ENCODE data around the gene TMEM88.
A peak's percentile ranks its signal among the peaks of the same experiment; 100 is the strongest.

The TMEM88 gene

GRCh38 chr17:7833011-7833794, 21.7 kb upstream of the TMEM88 start:
- no peak for DNase-seq

- DNase-seq: peak; percentile 84
Observed at GRCh38 chr17:7833795-7834541, 20.9 kb upstream of the TMEM88 start, which contains the start of gene KDM6B. Gene KDM6B (plus strand): TSS chr17:7834217. CDS start chr17:7845555, 11,338 bp downstream.

- peak; percentile 47 for DNase-seq
Observed at GRCh38 chr17:7834542-7834956, 20.3 kb upstream of the TMEM88 start.

GRCh38 chr17:7834957-7835813, 19.7 kb upstream of the TMEM88 start:
- peak; percentile 72 for DNase-seq

- DNase-seq: no peak
Observed at GRCh38 chr17:7835814-7836595, 18.9 kb upstream of the TMEM88 start.

- DNase-seq: peak; percentile 38
Observed at GRCh38 chr17:7836596-7837407, 18.1 kb upstream of the TMEM88 start.

- no peak for DNase-seq
Observed at GRCh38 chr17:7837408-7838088, 17.3 kb upstream of the TMEM88 start.

- DNase-seq: no peak
Observed at GRCh38 chr17:7838090-7839075, 16.5 kb upstream of the TMEM88 start.

GRCh38 chr17:7839190-7839875, 15.5 kb upstream of the TMEM88 start:
- no peak for DNase-seq

- no peak for DNase-seq
Observed at GRCh38 chr17:7839876-7840261, 15.0 kb upstream of the TMEM88 start.

GRCh38 chr17:7840441-7840840, 14.4 kb upstream of the TMEM88 start:
- no peak for DNase-seq

- DNase-seq: no peak
Observed at GRCh38 chr17:7840875-7841274, 14.0 kb upstream of the TMEM88 start.

GRCh38 chr17:7841396-7841914, 13.4 kb upstream of the TMEM88 start:
- peak; percentile 84 for DNase-seq

GRCh38 chr17:7841915-7842379, 12.9 kb upstream of the TMEM88 start:
- peak; percentile 77 for DNase-seq

- DNase-seq: peak; percentile 78
Observed at GRCh38 chr17:7842380-7843256, 12.2 kb upstream of the TMEM88 start.

- DNase-seq: no peak
Observed at GRCh38 chr17:7843257-7843535, 11.7 kb upstream of the TMEM88 start.

- peak; percentile 83 for DNase-seq
Observed at GRCh38 chr17:7843536-7844291, 11.2 kb upstream of the TMEM88 start.

Measured in activated effector memory CD4-positive, alpha-beta T cell treated with Interleukin-2 at 50 U/mL for 16 hours (primary cell).